GM18505 (cell line): ENCODE measurements around the gene RXRA.

Experiments
- ATAC-seq: cut with Tn5 transposase; IDR thresholded peaks from one replicate; pipeline ENCODE4 v1.9.1; 2021; ENCODE audit not compliant: unreplicated experiment
- POLR2A ChIP-seq: IDR thresholded peaks from 4 replicates; pipeline ENCODE4 v1.6.1; 2011; ENCODE audit warnings: borderline replicate concordance; ENCODE audit not compliant: insufficient read depth, insufficient read length; ENCODE audit errors: extremely low read depth

Gene RXRA

DNA sequence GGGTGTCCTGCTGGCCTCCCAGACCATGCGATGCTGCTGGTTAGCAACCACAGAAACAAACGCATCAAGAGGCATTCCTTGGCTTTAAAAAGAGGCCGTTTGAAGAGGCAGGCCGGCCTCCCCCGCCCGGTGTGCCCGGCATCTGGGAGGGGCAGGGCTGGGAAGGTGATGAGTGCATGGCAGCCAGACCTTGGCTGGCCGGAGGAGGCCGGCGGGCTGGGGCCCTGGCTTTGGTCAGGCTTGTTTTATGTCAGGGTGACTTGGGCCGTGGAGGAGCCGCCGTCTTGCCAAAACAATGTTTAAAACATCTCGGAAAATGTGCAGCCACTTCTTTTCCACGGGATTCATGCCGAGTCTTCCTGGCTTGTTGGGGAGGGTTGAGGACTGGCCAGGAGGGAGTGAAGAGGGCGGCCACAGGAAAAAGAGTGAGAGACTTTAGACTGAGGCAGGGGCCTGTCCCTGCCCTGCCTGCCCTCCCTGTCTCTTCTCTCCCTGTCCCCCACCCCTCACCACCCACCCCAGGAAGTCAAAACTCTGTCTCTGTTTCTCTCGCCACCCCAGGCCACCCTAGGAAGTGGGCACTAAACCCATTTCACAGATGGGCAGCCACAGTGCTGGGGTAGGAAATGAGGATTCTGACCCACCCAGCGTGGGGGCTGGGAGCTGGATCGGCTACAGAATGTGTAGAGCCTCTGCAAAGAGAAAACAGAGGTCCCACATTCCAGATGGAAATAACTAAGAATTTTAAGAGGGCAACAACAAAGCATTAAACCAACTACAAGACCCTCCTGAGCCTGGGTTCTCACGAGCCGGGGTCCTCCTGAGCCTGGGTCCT lies 143.0 kb downstream of the RXRA start:
- no peak for ATAC-seq
- no peak for TF ChIP-seq POLR2A

DNA sequence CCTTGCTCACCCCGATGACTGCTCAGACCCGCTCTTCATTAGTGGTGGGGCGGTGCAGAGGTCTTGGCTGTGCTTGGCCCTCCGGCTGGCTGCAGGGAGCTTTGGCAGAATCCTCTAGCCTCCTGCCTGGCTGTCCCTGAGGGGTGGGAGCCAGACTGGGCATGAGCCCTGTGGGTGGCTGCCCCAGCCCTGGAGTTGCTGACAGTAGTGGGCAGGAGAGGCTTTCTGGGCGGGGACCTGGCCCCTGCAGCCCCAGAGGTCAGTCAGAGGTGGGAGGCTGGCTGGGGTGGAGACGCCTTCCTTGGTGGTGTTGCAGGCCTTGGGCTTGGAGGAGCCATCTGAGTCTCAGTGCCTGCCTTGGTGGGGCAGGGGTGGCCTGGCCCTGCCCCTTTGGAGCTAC lies 146.0 kb downstream of the RXRA start:
- no peak for ATAC-seq
- no peak for TF ChIP-seq POLR2A

DNA sequence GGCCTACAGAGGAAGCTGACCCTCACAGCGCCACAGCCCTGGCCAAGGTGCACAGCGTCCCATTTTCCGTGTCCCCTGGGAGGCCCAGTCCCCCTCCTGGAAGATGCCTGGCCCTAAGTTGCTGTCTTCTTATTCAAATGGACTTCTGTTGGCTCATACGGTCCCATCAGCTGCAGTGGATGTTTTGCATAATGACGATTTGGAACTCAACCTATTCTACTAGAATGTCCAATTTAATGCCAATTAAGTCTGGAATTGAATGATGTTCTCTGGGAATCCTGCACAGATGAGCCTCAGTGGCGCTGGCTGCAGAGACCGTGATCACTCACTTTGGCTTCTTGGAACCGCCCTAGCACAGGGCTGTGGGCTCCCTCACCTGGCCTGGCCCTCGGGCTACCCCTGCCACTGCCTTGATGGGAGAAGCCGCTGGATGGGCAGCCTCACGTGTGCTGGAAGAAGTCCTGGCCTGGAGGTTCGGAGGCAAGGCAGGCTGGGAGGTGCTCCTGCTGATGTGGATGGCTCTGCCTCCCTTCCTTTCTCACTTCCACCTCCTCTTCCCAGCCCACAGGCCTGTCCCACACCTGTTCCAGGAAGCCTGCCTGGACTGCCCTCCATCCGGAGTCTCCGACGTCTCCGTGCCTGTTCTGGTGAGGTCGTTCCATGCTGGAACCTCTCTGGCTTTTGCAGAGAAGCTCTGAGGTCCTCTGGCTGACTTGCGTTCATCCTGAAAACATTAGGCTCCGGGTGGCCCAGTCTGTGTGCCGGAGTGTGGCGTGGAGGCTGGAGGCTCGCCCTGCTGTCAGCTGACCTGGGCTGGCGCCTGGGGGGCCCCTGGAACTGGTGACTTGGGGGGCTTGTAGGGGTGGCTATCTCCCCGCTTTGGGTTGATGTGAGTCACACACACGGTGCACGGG lies 147.1 kb downstream of the RXRA start:
- no peak for ATAC-seq
- TF ChIP-seq POLR2A: no peak

DNA sequence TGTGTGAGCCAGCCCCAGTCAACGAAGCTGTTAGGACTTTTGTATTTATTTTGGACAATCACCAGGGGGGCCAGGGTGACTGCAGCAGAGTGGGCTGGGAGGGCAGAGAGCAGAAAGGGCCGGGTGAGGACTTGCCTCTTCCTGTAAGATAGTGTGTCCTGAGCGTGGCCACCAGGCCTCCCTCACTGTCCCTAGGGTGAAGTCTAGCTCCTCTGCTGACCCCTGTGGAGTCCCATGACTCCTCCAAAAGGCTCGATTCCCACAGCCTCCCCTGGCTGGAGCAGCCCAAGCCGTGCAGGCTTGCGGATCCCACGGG lies 147.8 kb downstream of the RXRA start:
- no peak for TF ChIP-seq POLR2A
- ATAC-seq: no peak

DNA sequence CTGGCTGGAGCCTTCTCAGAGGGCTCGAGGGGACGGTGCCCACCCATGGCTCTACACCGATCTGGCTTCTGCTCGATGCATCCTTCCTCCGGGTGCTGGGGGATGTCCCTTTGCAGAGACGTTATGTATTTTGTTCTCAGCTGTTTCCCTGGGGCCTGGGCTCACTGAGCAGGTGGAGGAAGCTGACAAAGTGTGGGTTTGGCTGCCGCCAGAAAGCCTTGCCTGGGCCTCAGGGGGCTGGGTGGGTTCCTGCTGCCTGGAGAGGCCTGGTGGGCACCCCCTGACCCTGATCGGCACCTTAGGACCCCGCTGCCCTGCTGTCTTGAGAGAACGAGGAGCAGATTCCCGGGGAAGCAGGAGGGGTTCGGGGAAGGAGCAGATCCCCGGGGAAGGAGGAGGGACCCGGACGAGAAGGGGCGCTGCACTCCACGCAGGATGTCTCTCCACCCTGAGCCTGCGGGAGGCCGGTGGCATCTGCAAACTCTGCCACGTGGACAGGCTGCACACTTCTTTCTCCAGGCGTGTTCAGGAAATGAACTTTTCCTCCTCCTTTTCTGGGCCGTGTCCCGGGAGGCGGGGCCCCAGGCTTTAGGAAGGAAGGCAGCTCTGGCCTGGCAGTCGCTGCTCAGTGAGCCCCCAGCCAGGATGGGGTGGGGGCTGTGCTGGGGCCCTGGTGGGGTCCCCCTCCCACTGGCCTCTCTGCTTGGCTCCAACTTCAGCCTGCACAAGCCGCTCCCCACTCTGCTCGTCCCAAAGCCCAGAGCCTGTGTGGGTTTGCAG lies 148.9 kb downstream of the RXRA start:
- no peak for TF ChIP-seq POLR2A
- no peak for ATAC-seq

DNA sequence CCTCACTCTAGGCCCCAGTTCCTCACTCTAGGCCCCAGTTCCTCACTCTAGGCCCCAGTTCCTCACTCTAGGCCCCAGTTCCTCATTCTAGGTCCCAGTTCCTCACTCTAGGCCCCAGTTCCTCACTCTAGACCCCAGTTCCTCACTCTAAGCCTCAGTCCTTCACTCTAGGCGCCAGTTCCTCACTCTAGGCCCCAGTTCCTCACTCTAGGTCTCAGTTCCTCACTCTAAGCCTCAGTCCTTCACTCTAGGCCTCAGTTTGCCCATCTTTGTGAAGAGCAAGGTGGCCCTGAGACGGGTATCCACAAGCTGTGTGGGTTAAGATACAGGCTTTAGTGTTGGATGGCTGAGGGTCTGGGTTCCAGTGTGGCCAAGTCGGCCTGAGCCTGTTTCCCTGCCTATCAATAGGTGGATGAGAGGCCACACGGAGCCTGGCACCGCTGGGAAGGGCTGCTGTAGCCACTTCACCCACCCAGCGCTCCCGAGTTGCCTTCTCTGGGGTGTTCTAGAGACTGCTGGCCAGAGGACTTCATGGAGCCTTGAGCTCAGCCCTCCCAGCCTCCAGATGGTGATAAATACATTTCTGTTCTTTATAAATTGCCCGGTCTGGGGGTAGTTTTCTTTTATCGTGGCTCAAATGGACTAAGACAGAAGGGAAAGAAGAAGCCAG lies 150.2 kb downstream of the RXRA start:
- ATAC-seq: no peak

DNA sequence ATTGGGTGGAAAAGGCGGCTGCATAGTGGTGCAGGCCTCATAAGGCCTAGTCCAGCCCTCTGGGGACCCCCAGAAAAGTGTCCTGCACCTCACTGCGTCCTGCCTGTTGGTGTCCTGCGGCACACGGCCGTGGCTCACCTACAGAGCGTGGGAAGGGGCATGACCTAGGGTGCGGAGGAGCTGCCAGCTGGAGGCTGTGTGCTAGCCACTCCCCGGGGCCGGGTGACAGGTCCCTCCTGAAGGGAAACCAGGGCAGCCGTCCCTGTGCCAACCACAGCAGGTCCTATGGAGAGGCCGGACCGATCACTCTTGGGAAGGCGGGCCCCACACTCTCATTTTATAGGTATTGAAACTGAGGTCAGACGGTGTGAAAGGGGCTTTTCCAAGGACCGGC lies 150.7 kb downstream of the RXRA start:
- no peak for TF ChIP-seq POLR2A
- no peak for ATAC-seq

More for the DNA sequence above, 150.2 kb downstream of the RXRA start:
- TF ChIP-seq POLR2A: no peak

DNA sequence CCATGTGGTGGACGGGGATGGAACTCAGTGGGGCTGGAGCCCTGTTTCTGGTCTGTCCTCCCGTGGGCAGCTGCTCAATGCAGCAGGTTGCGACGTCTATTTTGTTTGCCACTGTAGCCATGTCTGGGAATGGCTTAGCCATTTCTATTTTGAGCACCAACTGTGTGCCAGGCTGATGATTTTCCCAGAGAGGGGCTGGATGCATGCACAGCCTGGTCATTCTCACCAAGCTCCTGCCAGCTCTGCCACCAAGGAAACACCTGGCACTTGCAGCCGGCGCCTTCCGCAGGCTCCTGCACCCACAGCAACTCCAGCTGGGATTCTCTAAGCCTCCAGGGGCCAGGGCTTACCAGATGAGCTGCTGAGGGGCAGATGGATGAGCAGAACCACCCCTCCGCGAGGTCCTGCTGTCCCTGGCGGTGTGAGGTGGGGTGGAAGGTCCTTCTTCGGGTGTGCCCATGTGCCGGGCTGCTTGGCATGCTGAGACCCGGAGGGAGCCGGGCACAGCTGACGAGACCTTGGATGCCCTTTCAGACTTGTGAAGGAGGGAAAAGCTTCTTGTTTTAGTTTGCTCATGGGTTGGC lies 151.2 kb downstream of the RXRA start:
- TF ChIP-seq POLR2A: no peak
- no peak for ATAC-seq

DNA sequence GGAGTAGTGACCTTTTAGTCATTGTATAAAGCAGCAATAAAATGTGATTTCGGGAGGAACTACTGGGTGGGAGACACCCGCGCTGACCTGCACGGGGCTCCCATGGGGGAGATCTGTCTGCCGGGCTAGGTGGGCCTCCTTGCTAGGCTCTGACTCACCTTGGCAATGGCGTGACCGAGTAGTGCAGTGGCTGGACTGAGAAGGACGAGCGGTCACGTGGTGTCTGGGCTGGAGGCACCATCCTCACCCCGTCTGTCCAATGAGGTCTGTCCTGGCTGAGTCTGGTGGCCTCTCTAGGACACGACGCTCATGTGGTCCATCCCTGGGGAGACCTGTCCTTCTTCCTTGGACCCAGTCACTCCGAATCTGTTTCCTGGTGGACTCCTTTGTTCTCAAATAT lies 151.7 kb downstream of the RXRA start:
- ATAC-seq: no peak
- no peak for TF ChIP-seq POLR2A

DNA sequence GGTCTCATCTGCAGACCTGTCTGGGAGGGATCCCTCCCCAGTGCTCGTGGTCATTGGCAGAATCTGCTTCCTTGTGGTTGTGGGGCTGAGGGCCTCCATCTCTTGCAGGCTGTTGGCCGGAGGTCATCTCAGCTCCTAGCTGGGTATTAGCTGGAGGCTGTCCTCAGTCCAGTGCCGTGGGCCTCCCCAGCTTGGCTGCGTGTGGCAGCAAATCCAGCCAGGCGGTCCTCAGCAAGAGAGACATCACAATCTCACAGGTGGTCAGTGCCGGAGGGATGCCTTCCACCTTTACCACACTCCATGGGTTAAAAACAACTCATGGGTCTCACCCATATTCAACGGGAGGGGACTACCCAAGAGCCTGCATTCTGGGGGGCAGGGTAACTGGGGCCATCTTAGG lies 155.5 kb downstream of the RXRA start:
- TF ChIP-seq POLR2A: no peak
- no peak for ATAC-seq

DNA sequence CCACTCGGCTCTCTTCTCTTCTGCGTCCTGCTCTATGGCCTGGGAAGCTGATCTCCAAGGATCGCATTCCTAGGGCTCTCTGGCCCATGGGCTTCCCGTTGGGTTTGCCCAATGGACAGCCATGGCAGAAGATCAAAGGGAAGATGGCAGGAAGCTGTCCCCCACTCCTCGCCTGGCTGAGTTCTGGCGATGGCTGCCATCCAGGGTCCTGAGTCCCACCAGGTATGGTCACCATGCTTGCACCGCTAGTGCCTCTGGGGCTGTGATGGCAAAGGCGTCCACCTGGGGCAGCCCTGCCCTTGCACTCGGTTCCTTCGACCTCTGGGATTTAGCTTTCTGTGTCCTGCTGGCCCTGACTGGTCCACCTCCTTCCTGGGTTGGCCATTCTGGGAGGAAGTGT lies 156.0 kb downstream of the RXRA start:
- no peak for TF ChIP-seq POLR2A
- no peak for ATAC-seq

DNA sequence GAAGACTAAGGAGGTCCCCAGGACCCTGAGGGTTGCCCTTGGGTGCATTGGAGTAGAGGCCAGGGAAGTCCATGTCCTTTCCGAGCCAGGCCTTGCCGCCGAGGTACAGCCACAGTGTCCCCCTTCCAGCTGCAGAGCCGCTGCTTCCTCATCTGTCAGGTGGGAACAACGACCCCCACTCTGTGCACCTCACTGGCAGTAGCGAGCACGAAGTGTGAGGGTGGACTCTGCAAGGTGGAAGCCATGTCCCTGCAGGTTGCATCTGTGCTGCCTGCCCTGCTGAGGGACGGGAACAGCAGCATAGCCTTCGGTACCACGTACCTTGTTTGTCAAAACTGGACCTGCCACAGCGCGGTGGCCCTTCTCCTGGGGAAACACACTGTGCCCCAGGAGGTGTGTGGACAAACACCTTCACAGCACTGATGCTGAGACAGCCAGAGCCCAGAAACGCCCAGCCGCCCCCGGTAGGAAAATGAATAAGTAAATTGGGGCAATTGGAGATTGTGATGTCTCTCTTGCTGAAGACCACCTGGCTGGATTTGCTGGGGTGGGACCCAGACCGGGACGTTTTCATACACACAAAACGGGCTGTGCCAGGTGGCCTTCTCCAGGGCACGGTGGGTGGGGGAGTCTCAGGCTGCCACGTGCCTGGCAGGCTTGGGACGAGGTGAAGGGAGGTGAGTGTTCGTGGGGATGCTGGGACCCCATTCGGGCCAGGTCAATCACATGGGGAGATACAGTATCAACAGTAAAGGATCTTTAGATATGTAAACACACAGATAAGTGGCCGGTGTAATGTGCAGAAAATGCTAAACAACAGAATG lies 157.3 kb downstream of the RXRA start:
- no peak for ATAC-seq
- TF ChIP-seq POLR2A: no peak
